EL (cell line): ENCODE results near the gene POLR1G.

Source experiments
- DNase-seq: peaks from one replicate; pipeline ENCODE4 v3.0.0-alpha.2; 2016

Gene POLR1G, protein sequence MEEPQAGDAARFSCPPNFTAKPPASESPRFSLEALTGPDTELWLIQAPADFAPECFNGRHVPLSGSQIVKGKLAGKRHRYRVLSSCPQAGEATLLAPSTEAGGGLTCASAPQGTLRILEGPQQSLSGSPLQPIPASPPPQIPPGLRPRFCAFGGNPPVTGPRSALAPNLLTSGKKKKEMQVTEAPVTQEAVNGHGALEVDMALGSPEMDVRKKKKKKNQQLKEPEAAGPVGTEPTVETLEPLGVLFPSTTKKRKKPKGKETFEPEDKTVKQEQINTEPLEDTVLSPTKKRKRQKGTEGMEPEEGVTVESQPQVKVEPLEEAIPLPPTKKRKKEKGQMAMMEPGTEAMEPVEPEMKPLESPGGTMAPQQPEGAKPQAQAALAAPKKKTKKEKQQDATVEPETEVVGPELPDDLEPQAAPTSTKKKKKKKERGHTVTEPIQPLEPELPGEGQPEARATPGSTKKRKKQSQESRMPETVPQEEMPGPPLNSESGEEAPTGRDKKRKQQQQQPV

GRCh38 chr19:45406226-45407090 lies at the start of gene POLR1G:
Gene POLR1G (plus strand): TSS chr19:45406644. CDS start chr19:45406697, 53 bp downstream.
- DNase-seq = peak; percentile 84

- DNase-seq = no peak
Measured at GRCh38 chr19:45356760-45357444, 49.5 kb upstream of the POLR1G start.

DNA sequence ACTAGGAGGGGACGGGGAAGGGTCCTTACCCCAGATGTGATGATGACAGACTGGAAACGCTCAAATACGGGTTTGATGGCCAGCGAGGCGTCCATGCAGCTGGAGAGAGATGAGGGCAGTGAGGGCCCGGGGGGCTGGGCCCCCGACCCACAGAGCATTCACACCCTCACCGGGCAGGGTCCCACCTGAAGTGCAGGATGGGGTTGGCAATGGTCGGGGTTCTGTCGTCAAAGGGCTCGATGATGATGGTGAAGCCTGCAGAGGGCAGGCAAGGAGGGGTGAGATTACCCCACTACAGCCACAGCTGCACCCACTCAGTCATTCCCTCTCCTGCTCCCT lies 49.0 kb upstream of the POLR1G start:
- no peak for DNase-seq

- no peak for DNase-seq
Measured at GRCh38 chr19:45358213-45358792, 48.1 kb upstream of the POLR1G start.

- no peak for DNase-seq
Measured at GRCh38 chr19:45361608-45362007, 44.8 kb upstream of the POLR1G start.

GRCh38 chr19:45362291-45362690 lies 44.2 kb upstream of the POLR1G start:
- no peak for DNase-seq

GRCh38 chr19:45363861-45364459 lies 42.5 kb upstream of the POLR1G start:
- DNase-seq = no peak

GRCh38 chr19:45364696-45365095 lies 41.7 kb upstream of the POLR1G start:
- no peak for DNase-seq

DNA sequence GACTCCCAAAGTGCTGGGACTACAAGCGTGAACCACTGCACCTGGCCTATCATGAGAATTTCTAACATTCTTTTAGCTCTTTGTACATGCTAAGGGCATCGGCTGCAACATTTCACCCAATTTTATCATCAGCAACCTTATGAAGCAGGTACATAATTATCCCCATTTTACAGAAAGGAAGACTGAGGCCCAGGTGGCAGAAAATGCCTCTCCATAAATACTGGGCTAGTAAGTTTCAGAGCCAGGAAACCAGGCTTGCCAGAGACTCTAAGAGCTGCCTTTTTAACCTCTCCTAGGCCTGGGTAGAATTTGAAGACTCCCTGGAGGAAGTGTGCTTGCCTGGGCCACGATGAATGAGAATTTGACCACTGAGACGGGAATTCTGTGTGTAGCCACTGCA lies 38.3 kb upstream of the POLR1G start:
- no peak for DNase-seq

DNA sequence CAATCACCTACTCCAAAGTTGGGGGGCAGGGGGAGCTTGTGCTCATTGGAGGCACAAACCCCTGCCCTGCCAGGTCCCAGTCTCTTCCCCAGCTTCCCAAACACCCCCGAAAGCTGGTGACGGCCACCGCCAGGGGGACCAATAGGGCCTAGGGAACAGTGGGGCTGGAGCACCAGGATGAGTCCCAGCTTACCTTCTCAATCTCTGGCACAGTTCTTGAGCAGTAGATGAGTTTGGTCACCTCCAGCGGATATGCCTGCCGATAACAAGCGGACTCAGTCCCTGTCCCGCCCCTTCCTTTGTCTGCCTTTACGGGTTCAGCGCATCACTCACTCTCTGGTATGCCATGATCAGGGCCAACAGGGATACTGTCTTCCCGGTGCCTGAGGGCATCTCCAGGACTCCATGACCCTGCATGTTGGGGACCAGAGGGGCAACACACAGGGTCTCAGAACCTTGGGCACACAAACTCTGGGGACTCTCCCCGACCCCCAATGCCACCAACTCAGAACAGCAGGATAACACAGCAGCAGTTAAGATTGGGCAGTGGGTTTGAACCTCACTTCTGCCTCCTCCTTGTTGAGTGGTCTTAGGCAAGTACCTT lies 37.6 kb upstream of the POLR1G start:
- peak; percentile 24 for DNase-seq

DNA sequence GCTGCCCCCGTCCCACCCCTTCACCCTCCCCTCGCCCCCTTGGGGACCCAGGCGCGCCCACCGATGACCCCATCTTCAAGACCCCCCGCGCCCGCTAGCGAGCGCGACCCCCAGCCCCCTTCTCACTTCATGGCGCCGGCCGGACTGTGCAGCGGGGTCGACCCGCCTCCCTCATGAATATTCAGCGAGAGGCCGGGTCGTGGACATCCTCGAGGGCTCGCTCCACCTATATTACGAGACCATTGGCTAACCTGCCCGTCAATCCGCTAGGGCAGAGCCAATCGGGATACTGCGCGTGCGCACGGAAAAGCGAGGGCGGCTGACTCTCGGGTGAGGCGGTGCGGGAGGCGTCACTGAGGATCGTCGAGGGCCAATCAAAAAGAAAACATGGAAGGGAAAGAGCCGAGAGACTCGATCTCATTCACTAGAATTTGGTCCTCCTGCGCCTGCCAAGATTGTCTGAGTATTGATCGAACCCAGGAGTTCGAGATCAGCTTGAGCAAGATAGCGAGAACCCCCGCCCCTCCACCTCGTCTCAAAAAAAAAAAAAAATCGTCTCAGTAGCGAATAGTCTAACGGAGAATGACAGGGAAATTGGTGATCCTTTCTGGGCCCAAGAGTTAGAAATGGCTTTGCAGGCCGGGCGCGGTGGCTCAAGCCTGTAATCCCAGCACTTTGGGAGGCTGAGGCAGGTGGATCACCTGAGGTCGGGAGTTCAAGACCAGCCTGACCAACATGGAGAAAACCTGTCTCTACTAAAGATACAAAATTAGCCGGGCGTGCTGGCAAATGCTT lies 35.8 kb upstream of the POLR1G start, which contains the start of gene ERCC2:
TSS of gene ERCC2 (minus strand) at position 164 of the 795 bp plus-strand sequence. CDS start at position 131, 33 bp downstream.
- DNase-seq = peak; percentile 99

DNA sequence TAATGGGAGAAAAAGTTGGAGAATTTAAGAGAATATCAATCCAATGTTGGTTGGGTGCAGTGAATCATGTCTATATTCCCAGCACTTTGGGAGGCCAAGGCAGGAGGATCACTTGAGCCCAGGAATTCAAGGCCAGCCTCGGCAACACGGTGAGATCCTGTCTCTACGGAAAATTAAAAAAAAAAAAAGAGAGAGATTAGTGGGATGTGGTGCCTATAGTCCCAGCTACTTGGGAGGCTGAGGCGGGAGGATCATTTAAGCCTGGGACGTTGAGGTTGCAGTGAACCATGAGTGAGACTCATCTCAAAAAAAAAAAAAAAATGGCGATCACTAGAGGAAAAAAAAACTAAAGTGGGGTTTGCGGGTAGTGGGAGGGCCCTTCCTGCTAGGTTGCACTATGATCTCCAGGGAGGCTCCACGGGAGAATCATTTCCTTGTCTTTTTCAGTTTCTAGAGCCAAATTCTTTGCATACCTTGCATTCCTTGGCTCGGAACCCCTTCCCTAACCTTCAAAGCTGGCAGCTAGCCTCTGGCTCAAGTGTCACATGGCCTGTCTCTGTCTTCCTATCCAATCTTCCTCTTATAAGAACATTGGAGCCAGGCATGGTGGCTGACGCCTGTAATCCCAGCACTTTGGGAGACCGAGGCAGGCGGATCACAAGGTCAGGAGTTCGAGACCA lies 30.3 kb upstream of the POLR1G start:
- peak; percentile 100 for DNase-seq

DNA sequence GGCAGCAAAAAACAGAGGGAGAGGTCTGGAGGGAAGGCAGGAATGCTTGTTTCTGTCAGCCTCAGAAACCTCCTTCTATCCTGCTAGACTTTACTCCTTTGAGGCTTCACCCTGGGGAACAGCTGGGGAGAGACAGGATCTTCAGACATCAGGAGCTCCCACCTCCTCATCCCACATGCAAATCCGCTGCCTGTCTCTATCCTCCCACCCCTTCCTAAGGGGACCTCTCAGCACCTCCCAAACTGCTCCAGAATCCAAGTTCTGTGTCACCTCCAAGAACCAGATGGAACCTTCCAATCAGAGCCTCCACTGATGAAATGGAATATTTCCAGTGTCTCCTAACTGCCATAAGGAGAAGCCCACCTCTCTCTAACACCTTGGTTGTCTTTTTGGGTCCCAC lies 26.3 kb upstream of the POLR1G start:
- no peak for DNase-seq

DNA sequence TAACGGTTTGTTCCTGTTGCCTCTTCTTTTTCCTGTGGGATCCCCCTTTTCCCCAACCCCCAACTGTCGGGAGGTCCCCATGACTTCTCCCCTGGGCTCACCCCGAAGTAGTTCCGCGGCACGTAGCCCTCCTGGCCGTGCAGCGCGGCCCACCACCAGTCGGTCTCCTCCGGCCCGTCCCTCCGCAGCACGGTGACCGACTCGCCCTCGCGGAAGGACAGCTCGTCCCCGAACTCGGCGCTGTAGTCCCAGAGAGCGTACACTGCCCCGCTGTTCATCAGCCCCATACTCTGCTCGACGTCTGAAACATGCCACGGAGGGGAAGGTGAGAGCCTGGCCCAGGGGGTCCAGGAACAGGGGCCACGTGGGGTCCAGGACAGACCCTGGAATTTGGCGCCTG lies 24.0 kb upstream of the POLR1G start:
- DNase-seq = no peak

- no peak for DNase-seq
Measured at GRCh38 chr19:45385392-45386221, 20.8 kb upstream of the POLR1G start.

GRCh38 chr19:45391346-45391745 lies 15.1 kb upstream of the POLR1G start:
- peak; percentile 38 for DNase-seq

- DNase-seq = no peak
Measured at GRCh38 chr19:45391871-45392665, 14.4 kb upstream of the POLR1G start.

GRCh38 chr19:45395821-45396617 lies 10.4 kb upstream of the POLR1G start:
- DNase-seq = no peak
